Effector CD8-positive, alpha-beta T cell (primary cell): ENCODE data around the gene PKN1.
A peak's percentile ranks its signal among the peaks of the same experiment; 100 is the strongest.
"Not testable (repeated sequence)": the region's sequence is repeated elsewhere in the genome, so short reads cannot be mapped to it uniquely, and the experiment has no call there.

Experiments used
- DNase-seq: peaks from one replicate; lab custom pipeline; 2025; lab: John Stamatoyannopoulos, UW
- total RNA-seq, 4 experiments: gene quantifications; one replicate each; lab custom pipeline; 2026; lab: John Stamatoyannopoulos, UW

Gene PKN1
- total RNA-seq, result 178 to 237 (median 215) reads per million in 4 experiments

DNA sequence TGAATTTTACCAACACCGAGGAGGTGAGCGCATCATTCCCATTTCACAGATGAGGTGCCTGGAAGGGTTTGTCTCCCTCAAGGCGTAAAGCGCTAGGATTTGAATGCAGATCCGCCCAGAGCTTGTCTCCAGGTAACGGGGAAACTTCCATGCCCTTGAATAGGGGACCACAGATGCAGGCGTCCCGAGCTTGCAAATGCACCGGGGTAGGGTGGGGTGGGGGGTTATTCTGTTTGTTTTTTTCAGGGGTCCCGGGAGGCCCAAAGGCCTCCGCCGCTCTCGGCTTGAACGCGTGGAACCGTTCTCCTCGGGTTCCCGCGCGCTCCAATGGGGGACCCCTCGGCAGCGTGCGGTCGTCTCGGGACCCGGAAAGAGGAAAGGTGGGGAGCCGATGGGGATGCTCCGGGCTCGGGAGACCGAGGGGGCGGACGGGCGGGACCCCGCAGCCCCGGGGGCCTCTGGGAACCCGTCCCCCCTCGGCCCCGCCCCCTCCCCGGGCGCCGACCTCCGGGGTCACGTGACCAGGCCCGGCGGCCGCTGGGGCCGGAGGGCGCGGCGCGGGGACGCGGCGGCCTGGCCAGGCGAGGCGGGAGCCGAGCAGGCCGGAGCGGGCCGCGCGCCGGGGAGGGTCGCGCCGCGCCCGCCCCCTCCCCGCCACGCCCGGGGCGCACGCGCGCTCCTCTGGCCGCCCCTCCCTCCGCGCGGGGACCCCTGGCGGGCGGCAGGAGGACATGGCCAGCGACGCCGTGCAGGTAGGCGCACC lies at the start of gene PKN1:
Gene PKN1, plus strand, starts transcription at position 516 of the 763 bp plus-strand sequence. Its CDS starts 216 bp downstream, at position 732.
- DNase-seq, result peak; percentile 31

GRCh38 chr19:14383661-14384555 lies 49.2 kb upstream of the PKN1 start:
- DNase-seq, result peak; percentile 63

DNA sequence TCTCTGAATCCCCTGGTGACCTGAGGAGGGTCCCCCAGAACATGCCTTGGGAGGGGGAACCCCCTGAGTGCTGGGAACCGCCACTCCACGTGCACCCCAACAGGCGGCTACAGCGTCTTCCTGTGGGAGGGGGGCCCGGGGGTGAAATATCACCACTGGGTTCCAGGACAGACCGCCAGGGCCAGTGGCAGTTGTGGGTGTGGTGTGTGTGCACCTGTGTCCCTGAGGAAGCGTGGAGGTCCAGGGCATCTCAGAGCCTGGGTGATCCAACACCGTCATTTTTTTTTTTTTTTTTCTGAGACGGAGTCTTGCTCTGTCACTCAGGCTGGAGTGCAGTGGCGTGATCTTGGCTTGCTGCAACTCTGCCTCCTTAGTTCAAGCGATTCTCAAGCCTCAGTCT lies 47.6 kb upstream of the PKN1 start:
- no peak for DNase-seq

GRCh38 chr19:14390548-14390947 lies 42.6 kb upstream of the PKN1 start:
- DNase-seq, result no peak

DNA sequence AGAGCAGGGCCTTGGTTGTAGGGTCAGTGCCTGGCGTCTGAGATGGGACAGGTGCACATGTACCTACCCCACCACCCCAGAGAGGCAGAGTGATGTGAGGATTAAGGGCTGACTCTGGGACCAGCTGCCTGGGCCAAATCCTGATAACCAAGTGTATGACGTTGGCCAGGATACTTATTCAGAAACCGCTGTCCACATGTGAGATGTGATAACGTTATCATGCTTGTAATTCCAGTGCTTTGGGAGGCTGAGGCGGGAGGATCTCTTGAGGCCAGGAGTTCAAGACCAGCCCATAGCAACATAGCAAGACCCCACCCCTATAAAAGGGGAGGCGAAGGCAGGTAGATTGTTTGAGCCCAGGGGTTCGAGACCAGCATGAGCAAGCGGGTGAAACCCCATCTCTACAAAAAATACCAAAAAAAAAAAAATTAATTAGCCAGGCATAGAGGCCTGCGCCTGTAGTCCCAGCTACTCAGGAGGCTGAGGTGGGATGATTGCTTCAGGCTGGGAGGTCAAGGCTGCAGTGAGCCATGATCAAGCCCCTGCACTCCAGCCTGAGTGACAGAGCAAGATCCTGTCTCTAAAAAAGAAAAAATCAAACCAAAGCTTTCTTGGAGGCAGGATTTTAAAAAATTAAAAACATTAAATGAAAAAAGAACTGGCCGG lies 41.8 kb upstream of the PKN1 start:
- DNase-seq, result no peak

GRCh38 chr19:14393329-14393728 lies 39.8 kb upstream of the PKN1 start:
- no peak for DNase-seq

DNA sequence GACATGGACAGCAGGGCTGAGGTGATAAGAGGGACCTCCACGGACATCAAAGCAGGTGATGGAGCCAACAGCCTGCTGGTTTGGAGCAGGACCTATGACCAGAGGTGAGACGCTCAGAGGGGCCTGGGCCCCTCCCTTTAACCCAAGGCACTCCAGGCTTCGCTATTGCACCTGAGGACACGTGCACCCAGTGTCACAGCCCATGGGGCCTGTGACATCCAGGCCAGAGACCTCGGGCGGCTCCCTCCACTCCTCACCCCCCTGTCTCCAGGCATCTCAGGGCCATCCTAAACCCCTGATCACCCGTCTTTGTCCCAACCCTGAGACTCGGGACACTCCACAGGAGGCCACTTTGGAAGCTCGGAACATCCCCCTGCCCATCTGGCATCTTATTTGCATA lies 38.9 kb upstream of the PKN1 start:
- no peak for DNase-seq

DNA sequence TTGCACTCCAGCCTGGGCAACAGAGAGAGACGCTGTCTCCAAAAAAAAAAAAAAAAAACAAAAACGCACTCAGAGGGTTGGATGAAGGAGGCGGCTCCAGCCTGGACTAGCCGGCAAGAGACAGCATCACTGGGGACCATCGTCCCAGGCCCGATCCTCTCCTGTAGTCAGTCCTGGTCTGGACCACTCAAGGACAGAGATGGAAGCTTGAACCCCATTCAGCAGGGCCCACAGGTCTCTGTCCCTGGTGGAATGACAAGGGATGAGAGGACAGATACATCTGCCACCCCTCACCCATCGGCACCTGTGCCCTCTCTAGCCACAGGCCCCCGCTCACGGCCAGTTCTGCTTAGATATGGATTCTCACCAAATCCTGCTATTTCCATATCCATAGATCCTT lies 37.8 kb upstream of the PKN1 start:
- no peak for DNase-seq

GRCh38 chr19:14395710-14396336 lies 37.3 kb upstream of the PKN1 start:
- DNase-seq, result no peak

- DNase-seq, result not testable (repeated sequence)
These were observed 36.4 kb upstream of the PKN1 start for GRCh38 chr19:14396730-14397129.

DNA sequence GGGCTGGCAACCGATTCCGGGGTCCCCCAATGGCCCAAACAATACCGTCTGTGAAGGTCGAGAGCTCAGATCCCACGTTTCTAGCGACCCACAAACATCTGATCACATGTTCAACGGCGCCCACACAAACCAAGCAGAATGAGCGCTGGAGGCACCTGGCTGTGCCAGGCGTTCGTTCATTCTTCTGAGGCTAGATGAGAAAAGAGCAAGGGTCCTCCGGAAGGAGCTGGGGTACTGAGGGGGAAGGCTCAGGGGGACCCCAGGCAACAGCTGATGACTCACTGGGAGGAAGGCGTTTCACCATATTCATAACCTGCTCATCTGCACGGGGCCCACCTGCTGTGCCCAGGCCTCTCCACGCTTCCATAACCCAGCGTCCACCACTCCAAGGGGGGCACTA lies 35.9 kb upstream of the PKN1 start:
- not testable (repeated sequence) for DNase-seq

DNA sequence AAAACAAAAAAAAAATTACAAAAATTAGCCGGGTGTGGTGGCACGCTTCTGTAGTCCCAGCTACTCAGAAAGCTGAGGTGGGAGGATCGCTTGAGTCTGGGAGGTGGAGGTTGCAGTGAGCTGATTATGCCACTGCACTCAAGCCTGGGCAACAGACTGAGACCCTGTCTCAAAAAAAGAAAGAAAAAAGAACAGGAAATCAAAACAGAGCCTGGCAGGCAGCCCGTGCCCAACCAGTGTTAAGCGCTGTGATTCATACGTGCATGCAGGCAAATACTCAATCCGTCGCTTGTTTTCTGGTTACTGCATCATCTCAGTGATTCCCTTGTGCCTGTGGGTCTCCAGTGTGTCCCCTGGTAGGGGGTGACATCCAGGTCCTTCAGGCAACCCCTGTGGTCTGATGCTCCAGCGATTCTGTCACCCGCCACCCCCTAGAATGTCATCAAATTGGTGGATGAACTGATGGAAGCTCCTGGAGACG lies 32.1 kb upstream of the PKN1 start:
- no peak for DNase-seq

- DNase-seq, result no peak
These were observed 31.5 kb upstream of the PKN1 start for GRCh38 chr19:14401468-14402195.

GRCh38 chr19:14402332-14403144 lies 30.6 kb upstream of the PKN1 start:
- no peak for DNase-seq

DNA sequence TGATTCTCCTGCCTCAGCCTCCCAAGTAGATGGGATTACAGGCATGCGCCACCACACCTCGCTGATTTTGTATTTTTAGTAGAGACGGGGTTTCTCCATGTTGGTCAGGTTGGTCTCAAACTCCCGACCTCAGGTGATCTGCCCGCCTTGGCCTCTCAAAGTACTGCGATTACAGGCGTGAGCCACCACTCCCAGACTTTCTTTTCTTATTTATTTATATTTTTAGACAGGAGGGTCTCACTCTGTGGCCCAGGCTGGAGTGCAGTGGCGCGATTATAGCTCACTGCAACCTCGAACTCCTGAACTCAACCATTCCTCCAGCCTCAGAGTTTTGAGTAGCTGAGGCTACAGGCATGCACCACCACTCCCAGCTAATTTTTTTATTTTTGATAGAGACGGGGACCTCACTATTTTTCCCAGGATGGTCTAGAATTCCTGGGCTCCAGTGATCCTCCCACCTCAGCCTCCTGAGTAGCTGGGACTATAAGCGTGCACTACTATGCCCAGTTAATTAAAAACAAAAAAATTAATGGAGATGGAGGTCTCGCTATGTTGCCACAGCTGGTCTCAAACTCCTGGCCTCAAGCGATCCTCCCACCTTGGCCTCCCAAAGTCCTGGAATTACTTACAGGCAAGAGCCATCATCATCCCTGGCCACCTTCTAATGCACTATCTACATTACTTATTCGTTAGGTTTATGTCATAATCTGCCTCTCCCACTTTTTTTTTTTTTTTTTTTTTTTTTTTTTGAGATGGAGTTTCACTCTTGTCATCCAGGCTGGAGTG lies 29.8 kb upstream of the PKN1 start:
- DNase-seq, result not testable (repeated sequence)

- DNase-seq, result no peak
These were observed 28.8 kb upstream of the PKN1 start for GRCh38 chr19:14404312-14404711.

DNA sequence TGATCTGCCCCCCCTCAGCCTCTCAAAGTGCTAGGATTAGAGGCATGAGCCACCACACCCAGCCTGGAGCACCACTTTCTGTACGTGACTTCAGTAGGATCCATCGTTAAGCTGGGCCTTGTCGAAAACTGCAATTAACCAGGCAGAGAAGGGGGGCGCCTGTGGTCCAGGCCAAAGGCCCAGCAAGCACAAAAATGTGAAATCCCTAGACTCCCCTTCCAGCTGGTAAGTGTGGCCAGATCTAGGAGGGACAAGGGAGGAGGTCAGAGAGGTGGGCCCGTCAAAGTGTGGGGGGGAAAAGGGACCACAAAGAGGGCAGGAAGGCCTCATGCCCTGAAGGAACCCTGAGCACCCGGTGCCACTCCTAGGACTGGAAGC lies 27.7 kb upstream of the PKN1 start:
- DNase-seq, result no peak

- DNase-seq, result peak; percentile 86
These were observed 27.1 kb upstream of the PKN1 start for GRCh38 chr19:14405758-14406644.
